ENCODE measurements around the gene SRSF10. TPM values are rescaled to one million over a fixed set of nuclear protein-coding genes. Genes with fewer than 3 reads are reported as not detected.

SRSF10 gene
- total RNA-seq, 2 experiments from 2014 or later, result 191 to 192 TPM

Other genes with a start within 250 kb of the SRSF10 start
- gene ELOA, start 236.9 kb downstream of the SRSF10 start, total RNA-seq, result 10 to 100 TPM; 34.1 to 35.2 TPM
- gene PITHD1, start 201.9 kb downstream of the SRSF10 start, total RNA-seq, result 10 to 100 TPM; 50.0 to 51.6 TPM
- gene LYPLA2, start 189.2 kb downstream of the SRSF10 start, total RNA-seq, result 10 to 100 TPM; 76.1 to 80.8 TPM
- gene GALE, start 179.6 kb downstream of the SRSF10 start, total RNA-seq, result 10 to 100 TPM; 33.5 to 37.6 TPM
- gene HMGCL, start 154.9 kb downstream of the SRSF10 start, total RNA-seq, result 10 to 100 TPM; 33.5 to 35.7 TPM
- gene FUCA1, start 112.0 kb downstream of the SRSF10 start, total RNA-seq, result 1 to 10 TPM; 5.6 to 6.3 TPM
- under 1 TPM in 1 of 2 experiments, not detected in 1; 0.08 TPM for gene CNR2, start 67.0 kb downstream of the SRSF10 start, total RNA-seq
- 100 to 1,000 TPM; 153 to 158 TPM for gene PNRC2, start 20.5 kb downstream of the SRSF10 start, total RNA-seq
- gene MYOM3, start 131.8 kb upstream of the SRSF10 start, total RNA-seq, result not detected
- not detected for gene IL22RA1, start 162.8 kb upstream of the SRSF10 start, total RNA-seq
- 1 to 10 TPM; 6.0 to 6.1 TPM for gene IFNLR1, start 207.0 kb upstream of the SRSF10 start, total RNA-seq